ENCODE results near the gene FKBP2. TPM values are rescaled to one million over a fixed set of nuclear protein-coding genes. Genes with fewer than 3 reads are reported as not detected.

FKBP2 gene
- polyA plus RNA-seq, 1 donor: 79.3 TPM

DNA sequence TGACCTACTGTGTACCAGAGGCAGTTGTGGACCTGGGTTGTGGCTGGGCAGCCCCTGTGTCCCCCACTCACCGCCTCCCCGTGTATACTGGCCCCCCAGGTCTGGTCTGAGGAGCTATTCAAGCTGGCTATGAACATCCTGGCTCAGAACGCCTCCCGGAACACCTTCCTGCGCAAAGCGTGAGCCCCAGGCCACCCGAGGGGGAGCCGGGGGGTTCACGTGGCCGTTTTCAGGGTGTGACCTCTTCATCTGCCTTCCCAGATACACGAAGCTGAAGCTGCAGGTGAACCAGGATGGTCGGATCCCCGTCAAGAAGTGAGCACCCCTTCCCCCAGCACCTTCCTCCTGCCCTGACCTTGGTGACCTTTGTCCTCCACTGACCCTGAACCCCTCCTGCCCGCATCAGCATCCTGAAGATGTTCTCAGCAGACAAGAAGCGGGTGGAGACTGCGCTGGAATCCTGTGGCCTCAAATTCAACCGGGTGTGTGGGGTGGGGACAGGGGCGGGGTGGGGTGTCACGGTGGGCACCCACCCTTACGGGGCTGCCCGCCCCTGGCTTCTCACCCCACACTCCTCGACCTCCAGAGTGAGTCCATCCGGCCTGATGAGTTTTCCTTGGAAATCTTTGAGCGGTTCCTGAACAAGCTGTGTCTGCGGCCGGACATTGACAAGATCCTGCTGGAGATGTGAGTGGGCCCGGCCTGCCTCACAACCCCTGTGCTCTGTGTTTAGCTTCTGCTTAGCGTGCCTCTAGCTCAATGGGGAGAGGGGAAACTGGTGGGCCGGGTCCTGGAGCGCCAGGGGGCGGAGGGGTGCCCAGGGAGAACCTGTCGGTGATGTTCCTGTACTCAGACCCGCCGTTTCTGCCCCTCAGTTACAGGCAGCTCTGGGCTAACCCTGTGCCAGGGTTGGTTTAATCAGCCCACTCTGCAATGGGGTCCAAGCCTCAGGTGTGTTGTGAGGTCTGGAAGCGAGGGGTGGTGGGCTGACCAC, 14.5 kb downstream of the FKBP2 start:
- H3K27ac ChIP-seq (ENCODE audit: low read length): no peak overlapping the region
- H3K36me3 ChIP-seq (ENCODE audit: control insufficient read depth, insufficient read depth, low read length): peaks cover 69% of the 10 kb centered on the region
- no CpG with 5 or more reads among the region's 35 CpGs for WGBS (ENCODE audit: insufficient coverage, low lambda C conversion rate)
- H3K4me1 ChIP-seq (ENCODE audit: control insufficient read depth, insufficient read depth, low read length): peaks cover 28% of the 10 kb centered on the region
- no peak overlapping the region for H3K4me3 ChIP-seq (ENCODE audit: low read length)
- no peak for DNase-seq
- H3K27me3 ChIP-seq (ENCODE audit: control insufficient read depth, insufficient read depth, low read length): no peaks in the 10 kb centered on the region
- H3K9me3 ChIP-seq (ENCODE audit: control insufficient read depth, low read depth, low read length): no peaks in the 10 kb centered on the region

DNA sequence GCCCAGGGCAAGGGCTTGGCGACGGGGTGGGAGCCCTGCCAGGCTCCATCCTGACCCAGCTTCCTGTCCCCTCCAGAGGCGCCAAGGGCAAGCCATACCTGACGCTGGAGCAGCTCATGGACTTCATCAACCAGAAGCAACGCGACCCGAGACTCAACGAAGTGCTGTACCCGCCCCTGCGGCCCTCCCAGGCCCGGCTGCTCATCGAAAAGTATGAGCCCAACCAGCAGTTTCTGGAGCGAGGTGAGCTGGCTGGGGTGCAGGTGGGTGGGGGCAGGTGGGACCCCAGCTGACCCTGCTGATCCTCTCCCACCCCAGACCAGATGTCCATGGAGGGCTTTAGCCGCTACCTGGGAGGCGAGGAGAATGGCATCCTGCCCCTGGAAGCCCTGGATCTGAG, 15.4 kb downstream of the FKBP2 start:
- peaks cover 21% of the 10 kb centered on the region for H3K4me1 ChIP-seq (ENCODE audit: control insufficient read depth, insufficient read depth, low read length)
- peaks cover 76% of the 10 kb centered on the region for H3K36me3 ChIP-seq (ENCODE audit: control insufficient read depth, insufficient read depth, low read length)
- H3K27ac ChIP-seq (ENCODE audit: low read length): no peak overlapping the region
- no CpG with 5 or more reads among the region's 15 CpGs for WGBS (ENCODE audit: insufficient coverage, low lambda C conversion rate)
- H3K27me3 ChIP-seq (ENCODE audit: control insufficient read depth, insufficient read depth, low read length): no peaks in the 10 kb centered on the region
- no peak overlapping the region for H3K4me3 ChIP-seq (ENCODE audit: low read length)
- no peaks in the 10 kb centered on the region for H3K9me3 ChIP-seq (ENCODE audit: control insufficient read depth, low read depth, low read length)
- DNase-seq: no peak

DNA sequence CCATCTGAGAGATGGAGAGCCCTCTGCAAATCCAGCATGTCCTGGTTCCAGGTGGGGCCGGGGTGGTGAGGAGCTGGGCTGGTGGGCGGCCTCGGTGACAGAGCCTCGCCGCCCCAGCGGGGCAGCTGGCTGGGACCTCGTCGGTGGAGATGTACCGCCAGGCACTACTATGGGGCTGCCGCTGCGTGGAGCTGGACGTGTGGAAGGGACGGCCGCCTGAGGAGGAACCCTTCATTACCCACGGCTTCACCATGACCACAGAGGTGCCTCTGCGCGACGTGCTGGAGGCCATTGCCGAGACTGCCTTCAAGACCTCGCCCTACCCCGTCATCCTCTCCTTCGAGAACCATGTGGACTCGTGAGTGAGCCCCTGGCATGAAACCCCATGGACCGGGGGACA, 17.5 kb downstream of the FKBP2 start:
- Histone ChIP-seq H3K27ac (ENCODE audit: low read length) (no peak overlapping the region), H3K4me3 (ENCODE audit: low read length) (no peak overlapping the region), H3K4me1 (ENCODE audit: control insufficient read depth, insufficient read depth, low read length) (peaks cover 14% of the 10 kb centered on the region), H3K36me3 (ENCODE audit: control insufficient read depth, insufficient read depth, low read length) (peaks cover 93% of the 10 kb centered on the region), H3K9me3 (ENCODE audit: control insufficient read depth, low read depth, low read length) (no peaks in the 10 kb centered on the region), H3K27me3 (ENCODE audit: control insufficient read depth, insufficient read depth, low read length) (no peaks in the 10 kb centered on the region)
- DNase-seq: no peak
- no CpG with 5 or more reads among the region's 24 CpGs for WGBS (ENCODE audit: insufficient coverage, low lambda C conversion rate)

DNA sequence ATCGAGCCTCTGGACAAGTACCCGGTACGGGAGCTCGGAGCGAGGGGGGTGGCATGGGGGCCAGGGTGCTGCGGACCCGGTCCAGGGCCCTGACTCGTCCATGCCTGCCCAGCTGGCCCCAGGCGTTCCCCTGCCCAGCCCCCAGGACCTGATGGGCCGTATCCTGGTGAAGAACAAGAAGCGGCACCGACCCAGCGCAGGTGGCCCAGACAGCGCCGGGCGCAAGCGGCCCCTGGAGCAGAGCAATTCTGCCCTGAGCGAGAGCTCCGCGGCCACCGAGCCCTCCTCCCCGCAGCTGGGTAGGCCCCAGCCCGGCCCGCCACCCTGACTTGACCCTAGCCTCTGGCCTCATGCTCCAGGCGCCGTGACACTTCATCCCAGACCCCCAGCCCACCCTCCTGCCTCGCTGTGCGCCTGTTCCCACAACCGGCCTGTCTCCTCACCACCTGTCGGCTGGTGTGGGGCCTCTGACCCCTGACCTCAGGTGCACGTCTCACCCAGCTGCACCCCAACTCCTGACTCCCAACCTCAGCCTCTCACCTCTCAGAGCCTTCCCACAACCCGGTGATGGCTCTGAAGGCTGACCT, 18.1 kb downstream of the FKBP2 start:
- no peak for DNase-seq
- H3K4me1 ChIP-seq (ENCODE audit: control insufficient read depth, insufficient read depth, low read length): peaks cover 9% of the 10 kb centered on the region
- no CpG with 5 or more reads among the region's 32 CpGs for WGBS (ENCODE audit: insufficient coverage, low lambda C conversion rate)
- H3K27ac ChIP-seq (ENCODE audit: low read length): no peak overlapping the region
- no peak overlapping the region for H3K4me3 ChIP-seq (ENCODE audit: low read length)
- H3K27me3 ChIP-seq (ENCODE audit: control insufficient read depth, insufficient read depth, low read length): no peaks in the 10 kb centered on the region
- no peaks in the 10 kb centered on the region for H3K9me3 ChIP-seq (ENCODE audit: control insufficient read depth, low read depth, low read length)
- peaks cover 94% of the 10 kb centered on the region for H3K36me3 ChIP-seq (ENCODE audit: control insufficient read depth, insufficient read depth, low read length)

DNA sequence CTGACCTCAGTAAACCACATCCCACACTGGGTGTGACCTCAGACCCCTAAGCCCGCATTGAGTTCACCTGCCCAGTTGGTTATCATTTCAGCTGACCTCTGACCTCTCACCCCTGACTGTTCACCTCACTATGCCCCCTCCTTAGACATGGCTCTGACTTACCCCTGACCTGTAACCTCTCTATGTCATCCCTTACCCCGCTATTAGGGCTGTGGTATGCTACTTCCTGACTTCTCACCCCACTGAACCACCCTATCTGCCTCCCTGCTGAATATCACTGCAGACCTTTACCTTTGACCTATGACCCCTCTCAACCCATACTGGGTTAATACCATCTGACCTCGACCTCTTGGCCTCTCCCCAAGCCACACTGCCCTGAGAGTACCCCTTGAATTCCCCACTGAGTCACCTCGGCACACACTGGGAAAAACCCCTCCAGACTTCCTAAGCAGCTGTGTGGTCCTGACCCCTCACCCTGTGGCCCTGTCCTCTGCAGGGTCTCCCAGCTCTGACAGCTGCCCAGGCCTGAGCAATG, 18.7 kb downstream of the FKBP2 start:
- Histone ChIP-seq H3K9me3 (ENCODE audit: control insufficient read depth, low read depth, low read length) (no peaks in the 10 kb centered on the region), H3K4me1 (ENCODE audit: control insufficient read depth, insufficient read depth, low read length) (peaks cover 5% of the 10 kb centered on the region), H3K27ac (ENCODE audit: low read length) (no peak overlapping the region), H3K4me3 (ENCODE audit: low read length) (no peak overlapping the region), H3K27me3 (ENCODE audit: control insufficient read depth, insufficient read depth, low read length) (no peaks in the 10 kb centered on the region), H3K36me3 (ENCODE audit: control insufficient read depth, insufficient read depth, low read length) (peaks cover 94% of the 10 kb centered on the region)
- no CpG with 5 or more reads among the region's 4 CpGs for WGBS (ENCODE audit: insufficient coverage, low lambda C conversion rate)
- DNase-seq: no peak

DNA sequence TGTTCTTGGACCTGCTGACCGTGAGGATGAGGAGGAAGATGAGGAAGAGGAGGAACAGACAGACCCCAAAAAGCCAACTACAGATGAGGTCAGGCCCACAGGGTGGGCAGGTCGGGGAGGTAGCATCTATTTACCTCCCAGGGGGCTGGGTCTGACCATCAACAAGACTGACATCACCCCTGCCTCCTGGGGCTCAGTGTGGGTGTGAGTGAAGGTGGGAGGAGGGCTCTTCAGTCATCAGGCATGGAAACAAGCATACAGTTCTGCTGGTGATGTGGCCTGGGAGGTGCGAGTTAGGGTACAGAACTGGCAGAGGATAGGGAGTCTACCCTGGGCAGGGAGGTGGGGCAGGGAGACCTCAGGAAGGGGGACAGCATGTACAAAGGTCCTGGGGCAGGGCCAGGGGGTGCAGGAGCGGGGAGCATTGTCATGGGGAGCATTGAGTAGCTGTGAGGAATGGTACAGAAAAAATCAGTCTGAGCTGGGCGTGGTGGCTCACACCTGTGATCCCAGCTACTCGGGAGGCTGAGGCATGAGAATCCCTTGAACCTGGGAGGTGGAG, 19.3 kb downstream of the FKBP2 start:
- no peak for DNase-seq
- no peak overlapping the region for H3K27ac ChIP-seq (ENCODE audit: low read length)
- WGBS (ENCODE audit: insufficient coverage, low lambda C conversion rate): no CpG with 5 or more reads among the region's 6 CpGs
- H3K4me1 ChIP-seq (ENCODE audit: control insufficient read depth, insufficient read depth, low read length): peaks cover 5% of the 10 kb centered on the region
- H3K27me3 ChIP-seq (ENCODE audit: control insufficient read depth, insufficient read depth, low read length): no peaks in the 10 kb centered on the region
- H3K9me3 ChIP-seq (ENCODE audit: control insufficient read depth, low read depth, low read length): no peaks in the 10 kb centered on the region
- no peak overlapping the region for H3K4me3 ChIP-seq (ENCODE audit: low read length)
- peaks cover 93% of the 10 kb centered on the region for H3K36me3 ChIP-seq (ENCODE audit: control insufficient read depth, insufficient read depth, low read length)

DNA sequence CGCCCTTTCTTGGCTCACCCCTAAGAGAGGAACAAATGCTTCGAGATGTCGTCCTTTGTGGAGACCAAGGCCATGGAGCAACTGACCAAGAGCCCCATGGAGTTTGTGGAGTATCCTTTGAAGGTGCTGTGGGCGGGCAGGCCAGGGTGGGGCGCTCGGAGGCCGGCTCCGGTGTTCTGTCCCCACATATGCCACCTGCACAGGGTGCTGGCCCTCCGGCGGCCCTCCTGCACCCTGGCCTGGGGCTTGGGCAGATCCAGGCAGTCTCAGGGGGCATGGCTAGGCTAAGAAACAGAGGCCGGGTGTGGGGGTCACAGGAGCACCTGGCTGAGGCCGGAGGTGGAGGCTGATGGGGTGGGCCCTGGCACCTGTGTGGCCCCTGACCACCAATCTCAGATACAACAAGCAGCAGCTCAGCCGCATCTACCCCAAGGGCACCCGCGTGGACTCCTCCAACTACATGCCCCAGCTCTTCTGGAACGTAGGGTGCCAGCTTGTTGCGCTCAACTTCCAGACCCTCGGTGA, 20.7 kb downstream of the FKBP2 start:
- Histone ChIP-seq H3K36me3 (ENCODE audit: control insufficient read depth, insufficient read depth, low read length) (peaks cover 93% of the 10 kb centered on the region), H3K27ac (ENCODE audit: low read length) (no peak overlapping the region), H3K27me3 (ENCODE audit: control insufficient read depth, insufficient read depth, low read length) (no peaks in the 10 kb centered on the region), H3K4me3 (ENCODE audit: low read length) (no peak overlapping the region), H3K4me1 (ENCODE audit: control insufficient read depth, insufficient read depth, low read length) (peaks cover 5% of the 10 kb centered on the region), H3K9me3 (ENCODE audit: control insufficient read depth, low read depth, low read length) (no peaks in the 10 kb centered on the region)
- no peak for DNase-seq
- WGBS (ENCODE audit: insufficient coverage, low lambda C conversion rate): no CpG with 5 or more reads among the region's 18 CpGs

DNA sequence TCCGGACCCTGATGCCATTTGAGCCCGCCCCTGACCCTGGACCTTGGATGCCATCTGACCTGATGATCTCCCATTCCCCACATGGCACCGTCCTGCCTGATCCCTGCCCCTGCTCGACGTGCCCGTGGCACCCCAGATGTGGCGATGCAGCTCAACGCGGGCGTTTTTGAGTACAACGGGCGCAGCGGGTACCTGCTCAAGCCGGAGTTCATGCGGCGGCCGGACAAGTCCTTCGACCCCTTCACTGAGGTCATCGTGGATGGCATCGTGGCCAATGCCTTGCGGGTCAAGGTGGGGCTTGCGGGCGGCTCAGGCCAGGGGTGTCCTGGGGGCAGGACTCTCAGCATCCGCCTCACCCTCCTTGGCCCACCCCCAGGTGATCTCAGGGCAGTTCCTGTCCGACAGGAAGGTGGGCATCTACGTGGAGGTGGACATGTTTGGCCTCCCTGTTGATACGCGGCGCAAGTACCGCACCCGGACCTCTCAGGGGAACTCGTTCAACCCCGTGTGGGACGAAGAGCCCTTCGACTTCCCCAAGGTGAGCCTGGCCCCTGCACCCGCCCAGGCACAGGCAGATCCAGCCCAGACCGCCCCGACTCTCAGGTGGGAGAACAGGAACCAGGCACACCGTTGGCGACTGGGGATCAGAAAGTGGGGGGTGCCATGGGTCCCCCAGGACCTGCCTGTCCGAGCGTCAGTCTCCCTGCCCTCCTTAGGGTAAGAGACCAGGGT, 21.5 kb downstream of the FKBP2 start:
- no peak for DNase-seq
- Histone ChIP-seq H3K27me3 (ENCODE audit: control insufficient read depth, insufficient read depth, low read length) (no peaks in the 10 kb centered on the region), H3K4me1 (ENCODE audit: control insufficient read depth, insufficient read depth, low read length) (peaks cover 5% of the 10 kb centered on the region), H3K36me3 (ENCODE audit: control insufficient read depth, insufficient read depth, low read length) (peaks cover 92% of the 10 kb centered on the region), H3K4me3 (ENCODE audit: low read length) (no peak overlapping the region), H3K27ac (ENCODE audit: low read length) (no peak overlapping the region), H3K9me3 (ENCODE audit: control insufficient read depth, low read depth, low read length) (no peaks in the 10 kb centered on the region)
- no CpG with 5 or more reads among the region's 42 CpGs for WGBS (ENCODE audit: insufficient coverage, low lambda C conversion rate)

DNA sequence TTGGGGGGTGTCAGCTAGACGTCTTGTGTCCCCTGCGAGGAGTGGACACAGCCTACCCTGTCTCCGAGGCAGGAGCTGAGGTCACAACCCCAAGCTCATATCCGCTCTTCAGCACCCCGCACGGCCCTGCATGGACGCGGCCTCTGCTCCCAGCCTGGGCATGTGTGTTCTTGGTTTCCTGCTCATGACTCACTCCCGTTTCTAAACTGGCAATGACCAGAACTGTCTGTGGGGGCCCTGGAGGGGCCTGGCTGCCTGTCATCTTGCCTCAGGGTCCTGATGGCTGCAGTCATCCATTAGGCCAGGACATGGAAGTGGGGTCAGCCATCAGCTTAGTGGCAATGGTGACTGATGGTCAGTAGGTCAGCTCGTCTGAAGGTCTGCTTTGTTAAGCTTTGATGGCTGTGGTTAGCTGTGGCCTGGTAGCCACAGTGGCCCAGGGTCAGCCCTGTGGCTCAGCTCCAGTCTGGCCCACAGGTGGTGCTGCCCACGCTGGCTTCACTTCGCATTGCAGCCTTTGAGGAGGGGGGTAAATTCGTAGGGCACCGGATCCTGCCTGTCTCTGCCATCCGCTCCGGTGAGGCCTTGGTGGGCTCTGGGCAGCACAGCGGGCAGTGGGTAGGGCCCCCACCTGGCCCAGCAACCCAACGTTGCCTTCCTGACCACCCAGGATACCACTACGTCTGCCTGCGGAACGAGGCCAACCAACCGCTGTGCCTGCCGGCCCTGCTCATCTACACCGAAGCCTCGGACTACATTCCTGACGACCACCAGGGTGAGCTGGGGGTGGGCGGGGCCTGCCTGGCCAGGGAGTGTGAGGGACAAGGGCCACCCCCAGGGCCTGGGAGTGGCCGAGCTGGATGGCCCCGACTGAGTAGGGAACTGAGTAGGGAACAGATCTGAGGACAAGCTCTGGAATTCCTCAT, 22.4 kb downstream of the FKBP2 start:
- no peaks in the 10 kb centered on the region for H3K27me3 ChIP-seq (ENCODE audit: control insufficient read depth, insufficient read depth, low read length)
- peaks cover 94% of the 10 kb centered on the region for H3K36me3 ChIP-seq (ENCODE audit: control insufficient read depth, insufficient read depth, low read length)
- WGBS (ENCODE audit: insufficient coverage, low lambda C conversion rate): 80% methylated on average over 2 of the region's 29 CpGs
- H3K9me3 ChIP-seq (ENCODE audit: control insufficient read depth, low read depth, low read length): no peaks in the 10 kb centered on the region
- DNase-seq: no peak
- peaks cover 13% of the 10 kb centered on the region for H3K4me1 ChIP-seq (ENCODE audit: control insufficient read depth, insufficient read depth, low read length)
- no peak overlapping the region for H3K4me3 ChIP-seq (ENCODE audit: low read length)
- no peak overlapping the region for H3K27ac ChIP-seq (ENCODE audit: low read length)
